Neural cell (in vitro differentiated cells): ENCODE measurements around the gene MON2. TPM values are rescaled to one million over a fixed set of nuclear protein-coding genes. Genes with fewer than 3 reads are reported as not detected.

Experiments used
- H2AFZ ChIP-seq: fragments of 200-600, 300-800 bp; sonication (generic), shearing (Covaris generic); 2 replicates; pipeline ENCODE4 v1.6.0; 2014; ENCODE audit warnings: low read depth, mild to moderate bottlenecking, antibody characterized with exemption, low read length, moderate library complexity
- H3F3A ChIP-seq: fragments of 200-600 bp; shearing (Covaris generic); 2 replicates; pipeline ENCODE4 v1.6.1; 2016; ENCODE audit warnings: mild to moderate bottlenecking, moderate library complexity, mixed read lengths, antibody characterized with exemption, low read length; ENCODE audit not compliant: insufficient read depth, poor library complexity, severe bottlenecking
- H3K27ac ChIP-seq: fragments of 200-600, 300-800 bp; sonication (generic), shearing (Covaris generic); 2 replicates; pipeline ENCODE4 v1.5.1; 2014; ENCODE audit warnings: mild to moderate bottlenecking, low read length, moderate library complexity
- H3K27me3 ChIP-seq: fragments of 300-800, 200-600 bp; sonication (generic), shearing (Covaris generic); 2 replicates; pipeline ENCODE4 v1.6.0; 2014; ENCODE audit warnings: mild to moderate bottlenecking, low read depth, low read length, moderate library complexity; ENCODE audit not compliant: insufficient read depth
- H3K36me3 ChIP-seq: fragments of 300-800, 200-600 bp; sonication (generic), shearing (Covaris generic); 2 replicates; pipeline ENCODE4 v1.5.1; 2014; ENCODE audit warnings: mild to moderate bottlenecking, antibody characterized with exemption, low read length, moderate library complexity; ENCODE audit not compliant: insufficient read depth
- H3K4me2 ChIP-seq: fragments of 300-800, 200-600 bp; sonication (generic), shearing (Covaris generic); 2 replicates; pipeline ENCODE4 v1.6.0; 2014; ENCODE audit warnings: mild to moderate bottlenecking, low read length
- H3K4me3 ChIP-seq: fragments of 300-800, 200-600 bp; sonication (generic), shearing (Covaris generic); 2 replicates; pipeline ENCODE4 v1.5.1; 2014; ENCODE audit warnings: mild to moderate bottlenecking, low read length, moderate library complexity
- H3K79me2 ChIP-seq: fragments of 200-600 bp; shearing (Covaris generic); replicated peaks from 2 replicates; pipeline ENCODE4 v1.6.0; 2014; ENCODE audit warnings: mild to moderate bottlenecking, low read length, moderate library complexity; ENCODE audit not compliant: insufficient read depth
- H3K9ac ChIP-seq: fragments of 300-800, 200-600 bp; sonication (generic), shearing (Covaris generic); 2 replicates; pipeline ENCODE4 v1.6.1; 2016; ENCODE audit warnings: mild to moderate bottlenecking, low read length, mixed read lengths
- H3K9me2 ChIP-seq: fragments of 200-600 bp; shearing (Covaris generic); 2 replicates; pipeline ENCODE4 v1.6.1; 2016; ENCODE audit warnings: mild to moderate bottlenecking, low read length, mixed read lengths; ENCODE audit not compliant: insufficient read depth
- H3K9me3 ChIP-seq: fragments of 200-600, 300-800 bp; sonication (generic), shearing (Covaris generic); 2 replicates; pipeline ENCODE4 v1.6.1; 2016; ENCODE audit warnings: mild to moderate bottlenecking, mixed run types, low read length, moderate library complexity, mixed read lengths
- H4K20me1 ChIP-seq: fragments of 200-600 bp; shearing (Covaris generic); 2 replicates; pipeline ENCODE4 v1.6.1; 2016; ENCODE audit warnings: mild to moderate bottlenecking, mixed run types; ENCODE audit not compliant: insufficient read depth
- CTCF ChIP-seq: fragments of 450-650 bp; IDR thresholded peaks from 2 replicates; pipeline ENCODE4 v1.5.1; 2014; ENCODE audit warnings: antibody characterized with exemption, mild to moderate bottlenecking, moderate library complexity; ENCODE audit not compliant: poor library complexity, severe bottlenecking
- EP300 ChIP-seq: fragments of 450-650 bp; conservative IDR thresholded peaks from 2 replicates; pipeline ENCODE4 v1.6.1; 2014; ENCODE audit warnings: antibody characterized with exemption, mild to moderate bottlenecking, moderate library complexity; ENCODE audit not compliant: poor library complexity, severe bottlenecking
- EZH2 ChIP-seq: fragments of 200-600, 300-800 bp; shearing (Covaris generic), sonication (generic); IDR thresholded peaks from 2 replicates; pipeline ENCODE4 v1.6.1; 2014; ENCODE audit warnings: antibody characterized with exemption, low read length, borderline replicate concordance, mild to moderate bottlenecking; ENCODE audit not compliant: insufficient read depth, poor library complexity, severe bottlenecking
- MXI1 ChIP-seq: fragments of 450-650 bp; conservative IDR thresholded peaks from 2 replicates; pipeline ENCODE4 v1.6.1; 2014; ENCODE audit warnings: antibody characterized with exemption, mild to moderate bottlenecking; ENCODE audit not compliant: poor library complexity, severe bottlenecking
- POLR2AphosphoS5 ChIP-seq: IDR thresholded peaks from 2 replicates; pipeline ENCODE4 v1.6.1; 2012
- RAD21 ChIP-seq: fragments of 450-650 bp; conservative IDR thresholded peaks from 2 replicates; pipeline ENCODE4 v1.6.1; 2014; ENCODE audit warnings: antibody characterized with exemption, mild to moderate bottlenecking, moderate library complexity
- REST ChIP-seq: IDR thresholded peaks from 2 replicates; pipeline ENCODE4 v1.6.1; 2012; ENCODE audit warnings: borderline replicate concordance
- SMC3 ChIP-seq: fragments of 450-650 bp; conservative IDR thresholded peaks from 2 replicates; pipeline ENCODE4 v1.6.1; 2014; ENCODE audit warnings: antibody characterized with exemption, mild to moderate bottlenecking, moderate library complexity; ENCODE audit not compliant: poor library complexity
- TAF1 ChIP-seq: IDR thresholded peaks from 2 replicates; pipeline ENCODE4 v1.6.1; 2012; ENCODE audit warnings: low read depth
- polyA plus RNA-seq: library from polyadenylated mRNA; depleted of rRNA; stranded (reverse); fragments of >200 nt; gene quantifications from 2 replicates; pipeline ENCODE4 v1.2.3, GENCODE V29; 2014

MON2 gene
- polyA plus RNA-seq, 1 donor from 2014 or later, result 44.2 TPM

GRCh38 chr12:62606654-62607053 lies 140.0 kb downstream of the MON2 start:
- Histone ChIP-seq H3K9me2 (no peaks in the 10 kb centered on the region), H3K9ac (peak overlapping the region; percentile 56), H3K36me3 (no peaks in the 10 kb centered on the region), H3K79me2 (peaks cover 68% of the 10 kb centered on the region), H3K27me3 (no peaks in the 10 kb centered on the region), H3K4me3 (peak overlapping the region; percentile 80), H3F3A (no peaks in the 10 kb centered on the region), H4K20me1 (no peaks in the 10 kb centered on the region), H3K4me2 (peak overlapping the region; percentile 95), H2AFZ (no peak overlapping the region), H3K27ac (peak overlapping the region; percentile 96), H3K9me3 (no peaks in the 10 kb centered on the region)
- TF ChIP-seq SMC3, result no peak
- no peak for TF ChIP-seq REST
- TF ChIP-seq EZH2, result no peak
- TF ChIP-seq POLR2AphosphoS5, result no peak
- no peak for TF ChIP-seq MXI1
- TF ChIP-seq CTCF, result no peak
- no peak for TF ChIP-seq EP300
- no peak for TF ChIP-seq TAF1
- no peak for TF ChIP-seq RAD21

- Histone ChIP-seq H3K9me2 (no peaks in the 10 kb centered on the region), H3K4me2 (no peak overlapping the region), H3K36me3 (no peaks in the 10 kb centered on the region), H3K27ac (no peak overlapping the region), H3K9ac (no peak overlapping the region), H4K20me1 (no peaks in the 10 kb centered on the region), H3K79me2 (peaks cover 25% of the 10 kb centered on the region), H3K4me3 (no peak overlapping the region), H2AFZ (no peak overlapping the region), H3F3A (no peaks in the 10 kb centered on the region), H3K9me3 (no peaks in the 10 kb centered on the region), H3K27me3 (no peaks in the 10 kb centered on the region)
- no peak for TF ChIP-seq REST
- TF ChIP-seq RAD21, result no peak
- no peak for TF ChIP-seq POLR2AphosphoS5
- no peak for TF ChIP-seq EP300
- TF ChIP-seq CTCF, result no peak
- TF ChIP-seq EZH2, result no peak
- no peak for TF ChIP-seq MXI1
- no peak for TF ChIP-seq TAF1
- no peak for TF ChIP-seq SMC3
Observed at GRCh38 chr12:62613081-62613480, 146.5 kb downstream of the MON2 start.
